Measurements from ENCODE around the gene GPR78. TPM values are rescaled to one million over a fixed set of nuclear protein-coding genes. Genes with fewer than 3 reads are reported as not detected.

GPR78 gene
- total RNA-seq, 2 donors from 2014 or later, result not detected

- Mint-ChIP-seq H3K9me3 (no peaks in the 10 kb centered on the region), H3K4me1 (no peaks in the 10 kb centered on the region), H3K27ac (no peak overlapping the region), H3K27me3 (peaks cover 3% of the 10 kb centered on the region), H3K36me3 (ENCODE audit: low read depth) (no peaks in the 10 kb centered on the region), H3K4me3 (no peak overlapping the region)
- ATAC-seq (replicated peaks), result no peak
Observed at GRCh38 chr4:8552581-8553205, 27.5 kb upstream of the GPR78 start.

- no peak for ATAC-seq (replicated peaks)
- Mint-ChIP-seq H3K4me1 (no peaks in the 10 kb centered on the region), H3K4me3 (no peak overlapping the region), H3K27ac (no peak overlapping the region), H3K9me3 (no peaks in the 10 kb centered on the region), H3K27me3 (peaks cover 3% of the 10 kb centered on the region), H3K36me3 (ENCODE audit: low read depth) (no peaks in the 10 kb centered on the region)
Observed at GRCh38 chr4:8553216-8553615, 27.0 kb upstream of the GPR78 start.

GRCh38 chr4:8553991-8554405, 26.2 kb upstream of the GPR78 start:
- Mint-ChIP-seq H3K27ac (no peak overlapping the region), H3K4me1 (no peaks in the 10 kb centered on the region), H3K9me3 (no peaks in the 10 kb centered on the region), H3K36me3 (ENCODE audit: low read depth) (no peaks in the 10 kb centered on the region), H3K27me3 (peaks cover 3% of the 10 kb centered on the region), H3K4me3 (no peak overlapping the region)
- ATAC-seq (replicated peaks), result no peak

- H3K9me3 Mint-ChIP-seq, result no peaks in the 10 kb centered on the region
- no peak for ATAC-seq (replicated peaks)
- peaks cover 3% of the 10 kb centered on the region for H3K27me3 Mint-ChIP-seq
- no peaks in the 10 kb centered on the region for H3K36me3 Mint-ChIP-seq (ENCODE audit: low read depth)
- no peak overlapping the region for H3K4me3 Mint-ChIP-seq
- H3K27ac Mint-ChIP-seq, result no peak overlapping the region
- no peaks in the 10 kb centered on the region for H3K4me1 Mint-ChIP-seq
Observed at GRCh38 chr4:8554555-8555100, 25.6 kb upstream of the GPR78 start.

- Mint-ChIP-seq H3K4me1 (no peaks in the 10 kb centered on the region), H3K27me3 (peaks cover 3% of the 10 kb centered on the region), H3K9me3 (no peaks in the 10 kb centered on the region), H3K27ac (no peak overlapping the region), H3K4me3 (no peak overlapping the region), H3K36me3 (ENCODE audit: low read depth) (no peaks in the 10 kb centered on the region)
- ATAC-seq (replicated peaks), result no peak
Observed at GRCh38 chr4:8555716-8556115, 24.5 kb upstream of the GPR78 start.

- H3K9me3 Mint-ChIP-seq, result no peaks in the 10 kb centered on the region
- ATAC-seq (replicated peaks), result no peak
- no peaks in the 10 kb centered on the region for H3K4me1 Mint-ChIP-seq
- no peak overlapping the region for H3K4me3 Mint-ChIP-seq
- no peaks in the 10 kb centered on the region for H3K36me3 Mint-ChIP-seq (ENCODE audit: low read depth)
- H3K27me3 Mint-ChIP-seq, result peaks cover 3% of the 10 kb centered on the region
- no peak overlapping the region for H3K27ac Mint-ChIP-seq
Observed at GRCh38 chr4:8556341-8557150, 23.6 kb upstream of the GPR78 start.

GRCh38 chr4:8557151-8558076, 22.8 kb upstream of the GPR78 start:
- H3K36me3 Mint-ChIP-seq (ENCODE audit: low read depth), result no peaks in the 10 kb centered on the region
- peaks cover 1% of the 10 kb centered on the region for H3K27me3 Mint-ChIP-seq
- no peaks in the 10 kb centered on the region for H3K9me3 Mint-ChIP-seq
- ATAC-seq (replicated peaks), result no peak
- H3K4me1 Mint-ChIP-seq, result no peaks in the 10 kb centered on the region
- H3K4me3 Mint-ChIP-seq, result no peak overlapping the region
- no peak overlapping the region for H3K27ac Mint-ChIP-seq

GRCh38 chr4:8558080-8558960, 21.9 kb upstream of the GPR78 start:
- Mint-ChIP-seq H3K27me3 (no peaks in the 10 kb centered on the region), H3K36me3 (ENCODE audit: low read depth) (no peaks in the 10 kb centered on the region), H3K4me3 (no peak overlapping the region), H3K27ac (no peak overlapping the region), H3K4me1 (no peaks in the 10 kb centered on the region), H3K9me3 (no peaks in the 10 kb centered on the region)
- no peak for ATAC-seq (replicated peaks)

- no peak overlapping the region for H3K4me3 Mint-ChIP-seq
- no peaks in the 10 kb centered on the region for H3K4me1 Mint-ChIP-seq
- no peak for ATAC-seq (replicated peaks)
- H3K36me3 Mint-ChIP-seq (ENCODE audit: low read depth), result no peaks in the 10 kb centered on the region
- H3K27ac Mint-ChIP-seq, result no peak overlapping the region
- H3K27me3 Mint-ChIP-seq, result no peaks in the 10 kb centered on the region
- no peaks in the 10 kb centered on the region for H3K9me3 Mint-ChIP-seq
Observed at GRCh38 chr4:8559011-8559410, 21.2 kb upstream of the GPR78 start.

- H3K27ac Mint-ChIP-seq, result no peak overlapping the region
- H3K27me3 Mint-ChIP-seq, result no peaks in the 10 kb centered on the region
- no peaks in the 10 kb centered on the region for H3K4me1 Mint-ChIP-seq
- no peaks in the 10 kb centered on the region for H3K9me3 Mint-ChIP-seq
- no peak overlapping the region for H3K4me3 Mint-ChIP-seq
- no peak for ATAC-seq (replicated peaks)
- no peaks in the 10 kb centered on the region for H3K36me3 Mint-ChIP-seq (ENCODE audit: low read depth)
Observed at GRCh38 chr4:8559524-8560264, 20.5 kb upstream of the GPR78 start.

GRCh38 chr4:8560265-8561047, 19.7 kb upstream of the GPR78 start:
- Mint-ChIP-seq H3K27ac (no peak overlapping the region), H3K27me3 (no peaks in the 10 kb centered on the region), H3K4me3 (no peak overlapping the region), H3K4me1 (no peaks in the 10 kb centered on the region), H3K9me3 (no peaks in the 10 kb centered on the region), H3K36me3 (ENCODE audit: low read depth) (no peaks in the 10 kb centered on the region)
- ATAC-seq (replicated peaks), result no peak

- Mint-ChIP-seq H3K27ac (no peak overlapping the region), H3K9me3 (no peaks in the 10 kb centered on the region), H3K36me3 (ENCODE audit: low read depth) (no peaks in the 10 kb centered on the region), H3K4me3 (no peak overlapping the region), H3K4me1 (no peaks in the 10 kb centered on the region), H3K27me3 (no peaks in the 10 kb centered on the region)
- ATAC-seq (replicated peaks), result no peak
Observed at GRCh38 chr4:8564595-8564994, 15.6 kb upstream of the GPR78 start.

Measured in activated T-helper 17 cell treated with anti-CD3 and anti-CD28 coated beads, Interleukin-2, amount 50 U/mL, for 72 hours (primary cell).